IMR-90 (cell line): Measurements from ENCODE around the gene DNAJC7. TPM values are rescaled to one million over a fixed set of nuclear protein-coding genes. Genes with fewer than 3 reads are reported as not detected.

Experiments
- ATAC-seq: fragments of 200-7000 bp; cut with Tn5 transposase; 2 replicates; pipeline ENCODE4 v1.9.1; 2020; ENCODE audit warnings: low read depth, mild to moderate bottlenecking, moderate library complexity
- BruUV-seq: library from RNA; stranded (reverse); fragments of 400-500 nt; replicated peaks from 2 replicates; lab custom pipeline; 2021; lab: Mats Ljungman, UMichigan
- CTCF ChIA-PET: fragments of 300-600 bp; formaldehyde crosslinking; extraction: SDS; loops from one replicate; lab custom pipeline; 2021; ENCODE audit warnings: antibody characterized with exemption; lab: Yijun Ruan, JAX
- POLR2A ChIA-PET: fragments of 300-600 bp; sonication (Branson Sonifier 250); formaldehyde crosslinking; loops from one replicate; lab custom pipeline; 2022; ENCODE audit warnings: antibody characterized with exemption; ENCODE audit not compliant: unreplicated experiment; lab: Charles Lee
- DNase-seq: peaks from one replicate; pipeline ENCODE4 v3.0.0; 2013
- H2AFZ ChIP-seq: replicated peaks from 2 replicates; pipeline ENCODE3; 2013; ENCODE audit warnings: low read length, mild to moderate bottlenecking; ENCODE audit not compliant: poor library complexity
- H2AK5ac ChIP-seq: 2 replicates; pipeline ENCODE4 v1.6.1; 2013; ENCODE audit warnings: low read depth, low read length, inconsistent platforms
- H2AK9ac ChIP-seq: replicated peaks from 2 replicates; pipeline ENCODE3; 2013; ENCODE audit warnings: mild to moderate bottlenecking, low read depth, low read length, moderate library complexity; ENCODE audit not compliant: poor library complexity
- H2BK120ac ChIP-seq: 2 replicates; pipeline ENCODE4 v1.6.1; 2013; ENCODE audit warnings: low read depth, low read length, inconsistent platforms
- H2BK15ac ChIP-seq: 3 replicates; pipeline ENCODE4 v1.6.1; 2013; ENCODE audit warnings: low read depth, low read length, inconsistent platforms
- H2BK20ac ChIP-seq: 2 replicates; pipeline ENCODE4 v1.6.1; 2013; ENCODE audit warnings: low read depth, mild to moderate bottlenecking, inconsistent platforms, low read length, moderate library complexity
- H2BK5ac ChIP-seq: 2 replicates; pipeline ENCODE4 v1.6.1; 2013; ENCODE audit warnings: mild to moderate bottlenecking, low read depth, low read length, inconsistent platforms; ENCODE audit not compliant: poor library complexity, severe bottlenecking
- H3K14ac ChIP-seq: replicated peaks from 2 replicates; pipeline ENCODE4 v1.6.1; 2013; ENCODE audit warnings: low read depth, low read length, inconsistent platforms
- H3K18ac ChIP-seq: 2 replicates; pipeline ENCODE4 v1.6.1; 2013; ENCODE audit warnings: low read depth, low read length, control low read depth
- H3K23ac ChIP-seq: 2 replicates; pipeline ENCODE4 v1.6.1; 2013; ENCODE audit warnings: low read depth, low read length, inconsistent platforms
- H3K27ac ChIP-seq: 2 replicates; pipeline ENCODE4 v1.5.1; 2013; ENCODE audit warnings: mild to moderate bottlenecking, control low read depth, low read length; ENCODE audit not compliant: insufficient read depth
- H3K27me3 ChIP-seq: 2 replicates; pipeline ENCODE4 v1.6.1; 2013; ENCODE audit warnings: low read length; ENCODE audit not compliant: control insufficient read depth, insufficient read depth
- H3K36me3 ChIP-seq: 2 replicates; pipeline ENCODE4 v1.6.1; 2013; ENCODE audit warnings: low read length, mixed read lengths; ENCODE audit not compliant: control insufficient read depth, insufficient read depth
- H3K4ac ChIP-seq: 2 replicates; pipeline ENCODE4 v1.6.1; 2013; ENCODE audit warnings: low read depth, low read length, inconsistent platforms
- H3K4me1 ChIP-seq: 2 replicates; pipeline ENCODE4 v1.6.1; 2013; ENCODE audit warnings: low read length, mixed read lengths; ENCODE audit not compliant: control insufficient read depth, insufficient read depth
- H3K4me2 ChIP-seq: 2 replicates; pipeline ENCODE4 v1.6.1; 2013; ENCODE audit warnings: low read depth, mild to moderate bottlenecking, control low read depth, low read length, moderate library complexity
- H3K4me3 ChIP-seq: 2 replicates; pipeline ENCODE4 v1.5.1; 2013; ENCODE audit warnings: low read depth, mild to moderate bottlenecking, control low read depth, low read length, moderate library complexity; ENCODE audit not compliant: insufficient read depth
- H3K56ac ChIP-seq: 2 replicates; pipeline ENCODE4 v1.6.1; 2013; ENCODE audit warnings: low read length, inconsistent platforms; ENCODE audit not compliant: insufficient read depth; ENCODE audit errors: extremely low read depth
- H3K79me1 ChIP-seq, 2 experiments: 2 replicates each; pipeline ENCODE4 v1.6.1; 2013; ENCODE audit warnings: low read length in 2 of 2, inconsistent platforms in 1 of 2, low read depth in 1 of 2
- H3K9ac ChIP-seq: 2 replicates; pipeline ENCODE4 v1.6.1; 2013; ENCODE audit warnings: low read depth, low read length, control low read depth
- H3K9me1 ChIP-seq: 2 replicates; pipeline ENCODE4 v1.6.1; 2013; ENCODE audit warnings: low read length, inconsistent platforms; ENCODE audit not compliant: insufficient read depth
- H3K9me3 ChIP-seq: 2 replicates; pipeline ENCODE4 v1.6.1; 2013; ENCODE audit warnings: low read length; ENCODE audit not compliant: control insufficient read depth, insufficient read depth
- H4K20me1 ChIP-seq: 2 replicates; pipeline ENCODE4 v1.6.1; 2013; ENCODE audit warnings: low read length, inconsistent platforms; ENCODE audit not compliant: insufficient read depth
- H4K5ac ChIP-seq: 2 replicates; pipeline ENCODE4 v1.6.1; 2013; ENCODE audit warnings: mild to moderate bottlenecking, low read depth, low read length, control low read depth
- H4K8ac ChIP-seq, 2 experiments: 2 replicates each; pipeline ENCODE4 v1.6.1; 2013; ENCODE audit warnings: low read depth in 2 of 2, low read length in 2 of 2, control low read depth in 1 of 2, inconsistent platforms in 1 of 2
- H4K91ac ChIP-seq: 2 replicates; pipeline ENCODE4 v1.6.1; 2013; ENCODE audit warnings: low read depth, low read length, inconsistent platforms; ENCODE audit not compliant: insufficient read depth
- BHLHE40 ChIP-seq: fragments of 150-350 bp; IDR thresholded peaks from 2 replicates; pipeline ENCODE4 v1.6.1; 2016; ENCODE audit warnings: mild to moderate bottlenecking, low read depth, low read length
- FOS ChIP-seq: fragments of 150-350 bp; IDR thresholded peaks from 2 replicates; pipeline ENCODE4 v1.6.1; 2016; ENCODE audit warnings: low read depth, low read length
- MAFK ChIP-seq: IDR thresholded peaks from 2 replicates; pipeline ENCODE4 v1.6.1; 2012; ENCODE audit warnings: low read depth, low read length, improper control_type of control experiment
- RFX5 ChIP-seq: IDR thresholded peaks from 2 replicates; pipeline ENCODE4 v1.8.0; 2012; ENCODE audit warnings: low read depth, mild to moderate bottlenecking, low read length, moderate library complexity
- SMC3 ChIP-seq: fragments of 150-350 bp; IDR thresholded peaks from 2 replicates; pipeline ENCODE4 v1.6.1; 2016; ENCODE audit warnings: low read depth, mild to moderate bottlenecking, antibody characterized with exemption, low read length, moderate library complexity
- WGBS, 2 experiments: methylation state at CpG; one replicate each; pipeline versions ENCODE4 v1.1.5 to v1.1.7; 2013; ENCODE audit warnings: missing lambda C conversion rate in 2 of 2; ENCODE audit not compliant: insufficient read length in 1 of 2; ENCODE audit errors: extremely low coverage in 2 of 2; 5-methylcytosine and 5-hydroxymethylcytosine counted together
- dilution Hi-C: fragments of 300-500 bp; cut with HindIII; formaldehyde crosslinking; loops from one replicate; pipeline ENCODE4 v1.14.3; 2018; ENCODE audit warnings: low sequenced_read_pairs; ENCODE audit not compliant: unreplicated experiment
- in situ Hi-C: fragments of 300-500 bp; cut with MboI; formaldehyde crosslinking; loops from 3 replicates; pipeline ENCODE4 v1.14.3; 2019; ENCODE audit warnings: low sequenced_read_pairs, inconsistent platforms, mixed read lengths
- intact Hi-C: fragments of 100-400 bp; cut with micrococcal nuclease; formaldehyde crosslinking; loops from 2 replicates; pipeline ENCODE4 v1.10.0; 2022
- polyA plus RNA-seq, 3 experiments: library from polyadenylated mRNA; depleted of rRNA; stranded (reverse); fragments of >200 nt; gene quantifications; 2 replicates each; pipeline ENCODE4 v1.2.3, GENCODE V29; 2012; ENCODE audit warnings: low replicate concordance in 1 of 3
- total RNA-seq: library from RNA; depleted of rRNA; stranded (reverse); fragments of >200 nt; gene quantifications from 2 replicates; pipeline ENCODE4 v1.2.3, GENCODE V29; 2012
- TF ChIP-seq, protein P1 (sequence below): conservative IDR thresholded peaks from 2 replicates; pipeline ENCODE4 v1.5.1; 2012; ENCODE audit warnings: mild to moderate bottlenecking, low read depth, low read length, improper control_type of control experiment
- TF ChIP-seq, protein P2 (sequence below): fragments of 150-350 bp; IDR thresholded peaks from 2 replicates; pipeline ENCODE4 v1.6.1; 2017; ENCODE audit warnings: mild to moderate bottlenecking, antibody characterized with exemption, low read length, low read depth

Gene DNAJC7
- total and polyA plus RNA-seq, 2 of the 4 experiments (the other 2 are of a cell fraction): 49.3 to 71.7 TPM

DNA sequence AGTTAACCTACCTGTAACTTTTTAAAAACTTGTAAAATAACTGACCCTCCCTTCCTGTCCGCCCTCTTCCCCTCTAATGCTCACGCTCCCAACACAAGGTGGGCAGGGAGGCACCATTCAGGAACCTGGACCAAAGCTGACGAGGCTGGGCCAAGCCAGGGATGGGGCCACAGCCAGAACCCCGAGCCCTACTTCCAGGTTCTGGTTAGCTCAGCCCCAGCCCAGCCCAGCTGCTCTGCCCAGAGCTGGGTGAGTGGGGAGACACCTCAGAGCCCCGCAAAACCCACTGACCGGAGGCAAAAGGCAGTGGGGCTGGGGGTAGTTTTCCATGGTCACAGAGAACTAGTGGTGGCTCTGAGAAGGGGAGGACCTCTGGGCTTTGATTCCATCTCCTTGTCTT lies 43.2 kb downstream of the DNAJC7 start:
- 100% methylated on average over 2 of the region's 6 CpGs; no CpG with 5 or more reads in 1 of the 2 experiments for WGBS, 2 experiments
- Histone ChIP-seq H3K9ac (no peak overlapping the region), H3K14ac (no peak overlapping the region), H3K56ac (no peak overlapping the region), H3K79me1 (peaks cover 23 to 65% of the 10 kb centered on the region in 2 experiments), H3K23ac (no peak overlapping the region), H3K18ac (no peak overlapping the region), H2AK9ac (no peak overlapping the region), H2AK5ac (no peak overlapping the region), H3K4me2 (no peak overlapping the region), H3K4me1 (no peaks in the 10 kb centered on the region; the same call in 1 of the 2 replicates), H2BK20ac (no peak overlapping the region), H4K8ac (no peak overlapping the region), H2AFZ (no peak overlapping the region), H3K4me3 (no peak overlapping the region), H2BK120ac (no peak overlapping the region), H3K27me3 (no peaks in the 10 kb centered on the region), H2BK5ac (no peak overlapping the region), H2BK15ac (no peak overlapping the region), H4K20me1 (peaks cover 48% of the 10 kb centered on the region), H3K4ac (no peak overlapping the region), H3K36me3 (peaks cover 73% of the 10 kb centered on the region), H3K9me1 (peaks cover 5% of the 10 kb centered on the region; the same call in 1 of the 2 replicates), H3K27ac (no peak overlapping the region), H4K91ac (no peak overlapping the region), H4K5ac (no peak overlapping the region), H3K9me3 (no peaks in the 10 kb centered on the region)
- intact Hi-C loops (no loop called here), in situ Hi-C loops (no loop called here), dilution Hi-C loops (no loop called here)
- ChIA-PET POLR2A (no interaction called here), CTCF (no interaction called here)
- TF ChIP-seq, protein P1, sequence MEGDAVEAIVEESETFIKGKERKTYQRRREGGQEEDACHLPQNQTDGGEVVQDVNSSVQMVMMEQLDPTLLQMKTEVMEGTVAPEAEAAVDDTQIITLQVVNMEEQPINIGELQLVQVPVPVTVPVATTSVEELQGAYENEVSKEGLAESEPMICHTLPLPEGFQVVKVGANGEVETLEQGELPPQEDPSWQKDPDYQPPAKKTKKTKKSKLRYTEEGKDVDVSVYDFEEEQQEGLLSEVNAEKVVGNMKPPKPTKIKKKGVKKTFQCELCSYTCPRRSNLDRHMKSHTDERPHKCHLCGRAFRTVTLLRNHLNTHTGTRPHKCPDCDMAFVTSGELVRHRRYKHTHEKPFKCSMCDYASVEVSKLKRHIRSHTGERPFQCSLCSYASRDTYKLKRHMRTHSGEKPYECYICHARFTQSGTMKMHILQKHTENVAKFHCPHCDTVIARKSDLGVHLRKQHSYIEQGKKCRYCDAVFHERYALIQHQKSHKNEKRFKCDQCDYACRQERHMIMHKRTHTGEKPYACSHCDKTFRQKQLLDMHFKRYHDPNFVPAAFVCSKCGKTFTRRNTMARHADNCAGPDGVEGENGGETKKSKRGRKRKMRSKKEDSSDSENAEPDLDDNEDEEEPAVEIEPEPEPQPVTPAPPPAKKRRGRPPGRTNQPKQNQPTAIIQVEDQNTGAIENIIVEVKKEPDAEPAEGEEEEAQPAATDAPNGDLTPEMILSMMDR: no peak
- TF ChIP-seq, protein P2, sequence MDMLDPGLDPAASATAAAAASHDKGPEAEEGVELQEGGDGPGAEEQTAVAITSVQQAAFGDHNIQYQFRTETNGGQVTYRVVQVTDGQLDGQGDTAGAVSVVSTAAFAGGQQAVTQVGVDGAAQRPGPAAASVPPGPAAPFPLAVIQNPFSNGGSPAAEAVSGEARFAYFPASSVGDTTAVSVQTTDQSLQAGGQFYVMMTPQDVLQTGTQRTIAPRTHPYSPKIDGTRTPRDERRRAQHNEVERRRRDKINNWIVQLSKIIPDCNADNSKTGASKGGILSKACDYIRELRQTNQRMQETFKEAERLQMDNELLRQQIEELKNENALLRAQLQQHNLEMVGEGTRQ: no peak
- TF ChIP-seq SMC3 (no peak), FOS (no peak), MAFK (no peak), RFX5 (no peak), BHLHE40 (no peak)
- ATAC-seq (no peak), DNase-seq (no peak)
- BruUV-seq: no TSS peak
